ENCODE measurements around the gene MMEL1.
"Not testable (repeated sequence)": the region's sequence is repeated elsewhere in the genome, so short reads cannot be mapped to it uniquely, and the experiment has no call there.

GRCh38 chr1:2549367-2550029, 83.3 kb downstream of the MMEL1 start:
- not testable (repeated sequence) for TF ChIP-seq CTCF (IDR thresholded peaks at IDR 0.05; ENCODE audit: insufficient read depth, low read length); POLR2AphosphoS5 (IDR thresholded peaks at IDR 0.05; ENCODE audit: low read depth); REST (IDR thresholded peaks at IDR 0.05; ENCODE audit: insufficient replicate concordance, low read depth); SPI1 (IDR thresholded peaks at IDR 0.05; ENCODE audit: borderline replicate concordance, low read depth); GABPA (IDR thresholded peaks at IDR 0.05; ENCODE audit: low read depth)
